ENCODE results near the gene ZYX.

ZYX gene

GRCh38 chr7:143439866-143440265 lies 58.7 kb downstream of the ZYX start:
- Histone ChIP-seq H3K4me3 (ENCODE audit: severe bottlenecking) (no peak overlapping the region), H3K27me3 (ENCODE audit: insufficient read depth, poor library complexity, severe bottlenecking) (no peaks in the 10 kb centered on the region), H3K9me3 (ENCODE audit: severe bottlenecking) (no peaks in the 10 kb centered on the region), H3K27ac (ENCODE audit: poor library complexity, severe bottlenecking) (no peak overlapping the region), H3K4me1 (ENCODE audit: insufficient read depth, poor library complexity, severe bottlenecking) (peaks cover 7% of the 10 kb centered on the region), H3K36me3 (ENCODE audit: low read depth) (no peaks in the 10 kb centered on the region)
- TF ChIP-seq CTCF (IDR thresholded peaks at IDR 0.05; ENCODE audit: poor library complexity, severe bottlenecking), result no peak
- ATAC-seq (ENCODE audit: low read depth), result no peak
- no peak for DNase-seq (ENCODE audit: low spot score)

Measured in RWPE2 (cell line).